Osteoblast (primary cell): ENCODE data around the gene EPAS1. TPM values are rescaled to one million over a fixed set of nuclear protein-coding genes. Genes with fewer than 3 reads are reported as not detected.

Source experiments
- DNase-seq: peaks from one replicate; pipeline ENCODE4 v3.0.0; 2011; ENCODE audit warnings: low spot score, mixed read lengths; ENCODE audit not compliant: insufficient read length; ENCODE audit errors: missing footprints
- H2AFZ ChIP-seq: 2 replicates; pipeline ENCODE4 v1.6.0; 2011; ENCODE audit warnings: mild to moderate bottlenecking, low read length
- H3K27ac ChIP-seq: 2 replicates; pipeline ENCODE4 v1.5.1; 2011; ENCODE audit warnings: mild to moderate bottlenecking, low read depth, low read length, moderate library complexity
- H3K27me3 ChIP-seq: 2 replicates; pipeline ENCODE4 v1.6.0; 2012; ENCODE audit warnings: mild to moderate bottlenecking, control low read depth, inconsistent platforms, low read length, moderate library complexity; ENCODE audit not compliant: insufficient read depth
- H3K36me3 ChIP-seq: 2 replicates; pipeline ENCODE4 v1.5.1; 2011; ENCODE audit warnings: mild to moderate bottlenecking, low read length, control low read depth, moderate library complexity; ENCODE audit not compliant: insufficient read depth
- H3K4me1 ChIP-seq: 2 replicates; pipeline ENCODE4 v1.5.1; 2011; ENCODE audit warnings: mild to moderate bottlenecking, low read length, control low read depth, moderate library complexity; ENCODE audit not compliant: insufficient read depth
- H3K4me2 ChIP-seq: 2 replicates; pipeline ENCODE4 v1.6.0; 2011; ENCODE audit warnings: mild to moderate bottlenecking, low read length; ENCODE audit not compliant: insufficient read depth
- H3K4me3 ChIP-seq: fragments of 200-600 bp; sonication (generic); 3 replicates; pipeline ENCODE4 v1.5.1; 2012; ENCODE audit warnings: mild to moderate bottlenecking, low read length, inconsistent platforms; ENCODE audit not compliant: insufficient read depth
- H3K79me2 ChIP-seq: 2 replicates; pipeline ENCODE4 v1.6.0; 2012; ENCODE audit warnings: mild to moderate bottlenecking, low read length, control low read depth, inconsistent platforms; ENCODE audit not compliant: insufficient read depth
- H3K9me3 ChIP-seq: 2 replicates; pipeline ENCODE4 v1.5.1; 2011; ENCODE audit warnings: low read depth, low read length, control low read depth
- H4K20me1 ChIP-seq: 2 replicates; pipeline ENCODE4 v1.6.0; 2012; ENCODE audit warnings: mild to moderate bottlenecking, low read length, control low read depth; ENCODE audit not compliant: insufficient read depth
- CTCF ChIP-seq: IDR thresholded peaks from 2 replicates; pipeline ENCODE4 v1.5.1; 2011; ENCODE audit warnings: mild to moderate bottlenecking, low read depth, low read length, moderate library complexity; ENCODE audit errors: extremely low read depth
- total RNA-seq: library from RNA; depleted of rRNA; stranded (reverse); fragments of >200 nt; gene quantifications from 2 replicates; pipeline ENCODE4 v1.2.3, GENCODE V29; 2012

EPAS1 gene
- total RNA-seq, 1 donor, result 260 TPM

- H2AFZ ChIP-seq, result no peak overlapping the region
- H3K36me3 ChIP-seq, result no peaks in the 10 kb centered on the region
- H3K4me3 ChIP-seq, result peak overlapping the region; percentile 61
- peak; percentile 89 for DNase-seq
- H3K79me2 ChIP-seq, result peaks cover 79% of the 10 kb centered on the region
- TF ChIP-seq CTCF, result no peak
- H3K4me1 ChIP-seq, result peaks cover 81% of the 10 kb centered on the region
- H3K27me3 ChIP-seq, result no peaks in the 10 kb centered on the region
- peak overlapping the region; percentile 67 for H3K4me2 ChIP-seq
- H4K20me1 ChIP-seq, result peaks cover 5% of the 10 kb centered on the region
- H3K27ac ChIP-seq, result peak overlapping the region; percentile 99
- H3K9me3 ChIP-seq, result no peaks in the 10 kb centered on the region
Observed at GRCh38 chr2:46335391-46336282, 38.4 kb downstream of the EPAS1 start.

- Histone ChIP-seq H3K27ac (peak overlapping the region; percentile 99), H3K4me2 (peak overlapping the region; percentile 67), H3K79me2 (peaks cover 79% of the 10 kb centered on the region), H3K36me3 (no peaks in the 10 kb centered on the region), H3K4me3 (peak overlapping the region; percentile 61), H3K27me3 (no peaks in the 10 kb centered on the region), H3K9me3 (no peaks in the 10 kb centered on the region), H3K4me1 (peaks cover 78% of the 10 kb centered on the region), H2AFZ (no peak overlapping the region), H4K20me1 (peaks cover 10% of the 10 kb centered on the region)
- no peak for DNase-seq
- TF ChIP-seq CTCF, result no peak
Observed at GRCh38 chr2:46336283-46336959, 39.2 kb downstream of the EPAS1 start.

GRCh38 chr2:46337208-46337994 is 40.2 kb downstream of the EPAS1 start:
- peaks cover 14% of the 10 kb centered on the region for H4K20me1 ChIP-seq
- H2AFZ ChIP-seq, result no peak overlapping the region
- no peak for DNase-seq
- peak overlapping the region; percentile 99 for H3K27ac ChIP-seq
- no peak for TF ChIP-seq CTCF
- no peak overlapping the region for H3K4me3 ChIP-seq
- no peaks in the 10 kb centered on the region for H3K36me3 ChIP-seq
- H3K27me3 ChIP-seq, result no peaks in the 10 kb centered on the region
- peaks cover 79% of the 10 kb centered on the region for H3K79me2 ChIP-seq
- peaks cover 68% of the 10 kb centered on the region for H3K4me1 ChIP-seq
- no peaks in the 10 kb centered on the region for H3K9me3 ChIP-seq
- no peak overlapping the region for H3K4me2 ChIP-seq
